HG02840 (cell line): ENCODE measurements around the gene VPS41.
"Not testable (repeated sequence)": the region's sequence is repeated elsewhere in the genome, so short reads cannot be mapped to it uniquely, and the experiment has no call there.

ENCODE experiments used
- ATAC-seq: cut with Tn5 transposase; IDR thresholded peaks from one replicate; pipeline ENCODE4 v1.9.1; 2021; ENCODE audit warnings: mild to moderate bottlenecking, moderate library complexity, moderate number of reproducible peaks; ENCODE audit not compliant: unreplicated experiment, low FRiP score

VPS41 gene

DNA sequence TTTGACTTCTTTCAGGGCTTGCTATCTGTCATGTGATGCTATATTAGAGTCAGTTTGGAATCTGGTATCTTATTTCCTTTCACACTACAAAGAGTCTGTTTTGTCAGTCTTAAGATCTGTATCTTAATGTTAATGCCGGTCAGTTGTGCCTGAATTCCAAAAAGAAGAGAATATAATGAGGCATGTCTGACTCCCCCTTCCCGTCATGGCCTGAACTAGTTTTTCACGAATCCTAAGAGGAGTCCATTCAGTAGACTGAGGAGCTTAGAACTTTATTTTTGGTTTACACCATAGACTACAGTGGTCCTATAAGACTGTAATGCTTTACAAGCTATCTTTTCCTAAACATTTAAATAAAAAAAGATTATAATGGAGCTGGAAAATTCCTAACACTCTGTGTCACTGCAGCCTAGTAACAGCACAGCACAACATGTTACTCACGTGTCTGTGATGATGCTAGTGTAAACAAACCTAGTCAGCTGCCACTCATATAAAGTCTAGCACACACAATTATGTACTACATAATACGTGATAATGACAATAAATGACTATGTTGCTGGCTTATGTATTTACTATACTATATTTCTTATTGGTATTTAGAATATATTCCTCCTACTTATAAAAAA is 50.6 kb downstream of the VPS41 start:
- no peak for ATAC-seq

DNA sequence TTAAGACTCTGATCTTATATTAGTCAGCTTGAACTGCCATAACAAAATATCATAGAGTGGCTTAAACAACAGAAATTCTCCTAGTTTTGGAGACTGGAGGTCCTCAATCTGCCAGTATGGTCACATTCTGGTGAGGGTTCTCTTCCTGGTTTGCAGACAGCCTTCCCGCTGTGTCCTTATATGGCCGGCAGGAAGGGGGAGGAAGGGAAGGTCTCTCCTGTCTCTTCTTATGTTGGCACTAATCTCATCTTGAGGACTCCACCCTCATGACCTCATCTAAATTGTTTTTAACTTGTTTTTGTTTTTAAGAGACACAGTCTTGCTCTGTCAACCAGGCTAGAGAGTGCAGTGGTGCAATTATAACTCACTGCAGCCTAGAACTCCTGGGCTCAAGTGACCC is 53.1 kb downstream of the VPS41 start:
- ATAC-seq: no peak

DNA sequence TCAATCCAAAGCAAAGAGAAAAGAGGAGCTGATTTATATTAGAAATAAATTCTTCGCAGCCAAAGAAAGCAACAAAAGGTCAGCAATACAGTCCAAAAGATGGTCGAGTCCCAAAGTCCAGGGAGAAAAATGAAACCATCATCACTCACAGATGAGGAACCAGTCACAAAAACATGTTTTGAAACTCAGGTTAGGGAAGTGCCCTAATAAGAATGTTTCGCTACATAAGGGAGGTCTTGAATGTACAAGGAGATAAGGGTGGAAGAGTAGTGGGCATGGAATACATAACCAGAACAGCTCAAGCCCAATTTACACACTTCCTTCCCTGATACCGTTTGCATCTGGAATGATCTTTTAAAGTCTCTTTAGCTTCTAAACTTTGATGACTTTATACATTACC is 53.6 kb downstream of the VPS41 start:
- ATAC-seq: no peak

DNA sequence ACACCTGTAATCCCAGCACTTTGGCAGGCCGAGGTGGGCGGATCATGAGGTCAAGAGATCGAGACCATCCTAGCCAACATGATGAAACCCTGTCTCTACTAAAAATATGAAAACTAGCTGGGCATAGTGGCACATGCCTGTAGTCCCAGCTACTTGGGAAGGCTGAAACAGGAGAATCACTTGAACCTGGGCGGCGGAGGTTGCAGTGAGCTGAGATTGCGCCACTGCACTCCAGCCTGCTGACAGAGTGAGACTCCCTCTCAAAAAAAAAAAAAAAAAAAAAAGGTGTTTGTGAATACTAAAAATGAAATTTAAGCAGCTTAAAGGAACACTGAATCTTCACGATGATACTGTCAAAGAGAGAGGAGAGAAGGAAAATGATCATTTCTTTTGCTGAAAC is 54.0 kb downstream of the VPS41 start:
- not testable (repeated sequence) for ATAC-seq

DNA sequence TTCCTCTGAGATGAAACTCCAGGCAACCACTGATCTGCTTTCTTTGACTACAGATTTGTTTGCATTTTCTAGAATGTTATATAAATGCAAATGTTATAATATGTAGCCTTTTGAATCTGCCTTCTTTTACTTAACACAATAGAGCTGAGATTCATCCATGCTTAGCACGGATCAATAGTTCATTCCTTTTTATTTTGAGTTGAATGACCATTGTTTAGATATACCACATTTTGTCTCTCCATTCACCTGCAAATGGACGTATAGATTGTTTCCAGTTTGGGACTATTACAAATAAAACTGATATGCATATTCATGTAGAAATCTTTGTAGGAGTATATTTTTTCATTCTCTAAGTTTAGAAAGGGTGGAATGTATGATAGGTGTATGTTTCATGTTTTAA is 57.7 kb downstream of the VPS41 start:
- ATAC-seq: no peak

DNA sequence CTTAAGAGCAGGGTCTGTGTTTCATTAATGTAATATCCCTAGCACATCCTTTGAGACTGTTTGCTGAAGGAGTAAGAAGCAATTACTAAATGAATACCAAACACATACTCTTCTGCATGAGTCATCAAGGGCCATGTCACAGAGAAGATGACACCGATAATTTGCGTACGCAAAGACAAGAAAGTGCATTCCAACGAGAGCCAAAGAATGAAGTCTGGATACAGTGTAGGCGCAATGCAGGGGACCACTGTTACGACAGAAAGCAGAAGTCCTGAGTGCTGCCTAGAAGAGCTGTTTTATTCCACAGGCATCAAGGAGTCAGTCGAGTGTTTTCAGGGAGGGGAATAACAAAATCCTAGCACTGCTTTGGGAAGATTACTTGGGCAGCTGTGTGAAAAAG is 62.7 kb downstream of the VPS41 start:
- ATAC-seq: no peak

DNA sequence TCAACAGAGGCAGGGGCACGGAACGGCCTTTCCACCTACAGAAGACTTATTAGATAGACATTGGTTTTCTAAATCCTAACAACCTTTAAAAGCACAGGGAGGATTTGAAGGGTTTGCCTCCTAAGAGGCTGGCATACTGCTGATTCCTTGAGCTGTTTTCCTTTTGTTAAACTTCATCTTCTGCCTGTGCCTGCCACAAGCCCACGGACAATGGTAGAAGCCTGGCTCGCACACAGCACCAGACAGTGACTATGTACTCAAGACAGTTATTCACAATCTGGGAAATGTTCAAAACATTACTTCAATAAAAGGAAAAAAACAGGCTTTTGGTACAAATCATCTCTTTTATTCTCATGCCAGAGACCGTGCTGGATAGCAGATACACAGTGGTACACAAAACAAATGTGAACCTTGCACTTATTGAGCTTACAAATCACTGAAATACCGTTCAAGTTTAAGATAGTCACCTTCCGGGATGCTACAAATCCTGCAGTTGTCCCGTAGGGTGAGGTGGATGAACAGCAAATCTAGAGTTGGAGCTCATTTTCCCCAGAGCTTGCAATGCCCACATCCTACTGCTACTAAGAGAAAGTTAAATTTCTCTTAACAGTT is 63.9 kb downstream of the VPS41 start:
- no peak for ATAC-seq

DNA sequence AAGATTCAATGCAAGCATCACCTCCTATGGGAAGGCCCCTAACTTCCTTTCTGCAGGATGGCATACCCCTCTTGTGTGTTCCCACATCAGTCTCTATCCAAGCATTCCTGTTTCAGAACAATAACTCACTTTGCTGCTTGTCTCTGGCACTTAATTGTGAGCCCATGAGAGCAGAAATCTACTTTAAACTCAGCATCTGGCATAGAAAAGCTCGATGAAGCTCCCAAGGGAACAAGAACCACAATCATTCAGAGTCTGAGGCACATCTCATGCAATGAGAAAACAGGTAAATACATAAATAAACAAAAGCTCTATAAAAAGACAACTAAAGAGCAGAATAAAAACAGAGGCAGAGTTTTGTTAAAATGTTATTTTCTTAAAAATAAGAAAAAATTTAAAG is 66.2 kb downstream of the VPS41 start:
- ATAC-seq: no peak

DNA sequence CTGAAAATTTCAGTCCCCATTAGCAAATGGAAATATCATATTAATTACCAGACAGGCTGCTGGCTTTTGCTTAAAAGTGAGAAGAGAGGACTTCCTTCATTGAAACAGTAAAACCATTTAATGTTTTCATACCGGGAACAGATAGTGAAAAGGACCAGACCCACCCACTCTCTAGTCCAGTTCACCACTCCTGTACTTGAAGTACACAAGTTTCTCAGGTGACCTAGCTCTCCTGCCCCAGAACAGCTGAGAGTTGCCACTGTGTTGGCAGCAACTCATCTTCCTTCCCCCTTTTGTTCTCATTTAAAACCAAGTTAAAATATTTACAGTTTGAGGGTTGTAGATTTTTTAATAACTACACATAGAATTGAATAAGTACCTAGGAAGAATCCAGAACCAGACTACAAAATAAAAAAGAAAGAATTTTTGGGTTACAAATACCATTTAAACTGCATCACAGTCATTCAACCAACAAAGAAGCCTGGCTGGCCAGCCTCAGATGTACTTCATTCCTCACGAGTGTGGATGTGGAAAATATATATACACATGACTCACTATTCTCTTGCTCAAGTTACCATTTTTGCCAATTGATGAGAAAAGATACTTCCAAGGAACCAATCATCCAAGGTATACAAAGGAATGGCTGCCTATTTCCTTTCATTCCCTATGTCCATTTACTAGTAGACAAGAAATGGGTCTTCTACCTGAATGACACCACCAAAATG is 68.1 kb downstream of the VPS41 start:
- ATAC-seq: no peak

DNA sequence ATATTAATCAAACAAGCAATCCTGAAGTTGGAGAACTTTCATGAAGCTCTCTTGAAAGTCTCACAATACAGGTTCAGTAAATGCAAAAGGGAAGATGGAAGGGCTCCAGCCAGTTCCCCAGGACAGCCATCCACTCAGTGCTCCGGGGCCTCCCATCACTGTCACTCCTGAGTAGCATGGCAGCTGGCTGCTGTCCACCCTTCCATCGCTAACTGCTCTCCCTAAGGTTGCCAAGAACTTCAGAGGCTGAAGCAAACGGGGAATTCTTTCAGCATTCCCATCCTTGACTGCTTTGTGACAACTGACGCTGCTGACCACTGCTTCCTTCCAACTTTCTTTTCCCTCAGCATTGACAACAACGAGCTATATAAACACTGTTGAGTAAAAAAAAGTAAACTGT is 69.1 kb downstream of the VPS41 start:
- ATAC-seq: no peak

DNA sequence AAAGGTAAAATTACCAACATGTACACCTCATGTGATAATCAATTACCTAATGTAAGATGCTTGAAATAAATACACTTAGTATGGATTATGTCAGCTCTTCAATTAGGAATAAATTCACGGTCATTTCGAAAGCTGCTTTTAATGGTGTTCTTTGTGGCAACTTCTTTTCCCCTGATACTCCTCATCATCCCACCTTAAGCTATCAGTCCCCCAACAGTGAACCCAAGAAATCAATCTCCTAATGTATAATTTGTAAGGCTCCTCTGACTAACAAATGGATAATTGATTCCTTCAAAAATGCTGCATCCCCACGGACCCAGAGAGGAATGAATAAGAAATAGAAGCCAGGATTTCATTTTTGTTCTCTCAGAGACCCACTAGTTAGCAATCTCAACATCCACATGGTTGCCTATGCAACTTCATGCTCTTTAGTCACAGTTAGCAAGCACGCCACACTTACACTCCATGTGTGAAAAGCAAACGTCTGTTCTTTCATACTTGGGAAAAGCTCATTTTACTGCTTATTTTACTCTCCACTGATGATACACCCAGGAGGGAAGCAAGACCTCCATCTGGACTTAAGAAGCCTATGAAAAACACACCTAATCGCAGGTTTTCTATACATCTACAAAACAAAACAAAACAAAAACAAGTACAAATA is 70.1 kb downstream of the VPS41 start:
- ATAC-seq: no peak

DNA sequence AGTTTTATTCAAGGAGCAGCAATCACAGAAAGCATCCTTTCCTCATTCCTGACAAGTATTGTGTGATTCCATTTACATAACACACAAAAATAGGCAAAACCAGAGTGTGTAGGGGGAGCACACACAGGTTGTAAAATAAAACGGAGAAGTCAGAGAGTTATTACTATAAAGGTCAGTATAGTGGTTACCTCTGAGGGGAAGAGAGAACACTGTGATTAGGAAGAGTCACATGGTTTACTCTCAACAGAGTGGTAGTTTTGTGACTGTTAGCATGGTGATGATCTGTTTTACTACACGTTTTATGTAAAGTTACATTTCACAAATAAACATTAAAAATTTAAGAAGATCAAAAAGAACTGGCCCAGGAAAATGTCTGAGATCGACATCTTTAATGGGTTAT is 74.6 kb downstream of the VPS41 start:
- no peak for ATAC-seq

DNA sequence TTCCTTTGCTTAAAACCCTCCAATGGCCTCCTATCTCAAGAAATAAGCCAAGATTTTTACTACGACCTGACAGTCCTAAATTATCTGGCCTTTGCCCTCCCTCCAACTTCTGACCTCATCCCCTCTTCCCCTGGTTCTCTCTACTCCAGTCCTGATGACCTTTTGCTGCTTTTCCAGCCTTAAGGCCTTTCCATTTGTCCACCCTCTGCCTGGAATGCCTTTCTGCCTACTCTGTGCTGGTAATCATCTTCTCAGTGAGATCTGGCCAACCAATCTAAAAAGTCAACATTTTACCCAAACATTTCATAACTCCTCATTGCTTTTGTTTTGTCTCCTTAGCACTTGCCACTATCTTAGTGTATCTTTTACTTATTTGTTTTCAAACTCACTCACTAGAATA is 75.7 kb downstream of the VPS41 start:
- ATAC-seq: no peak

DNA sequence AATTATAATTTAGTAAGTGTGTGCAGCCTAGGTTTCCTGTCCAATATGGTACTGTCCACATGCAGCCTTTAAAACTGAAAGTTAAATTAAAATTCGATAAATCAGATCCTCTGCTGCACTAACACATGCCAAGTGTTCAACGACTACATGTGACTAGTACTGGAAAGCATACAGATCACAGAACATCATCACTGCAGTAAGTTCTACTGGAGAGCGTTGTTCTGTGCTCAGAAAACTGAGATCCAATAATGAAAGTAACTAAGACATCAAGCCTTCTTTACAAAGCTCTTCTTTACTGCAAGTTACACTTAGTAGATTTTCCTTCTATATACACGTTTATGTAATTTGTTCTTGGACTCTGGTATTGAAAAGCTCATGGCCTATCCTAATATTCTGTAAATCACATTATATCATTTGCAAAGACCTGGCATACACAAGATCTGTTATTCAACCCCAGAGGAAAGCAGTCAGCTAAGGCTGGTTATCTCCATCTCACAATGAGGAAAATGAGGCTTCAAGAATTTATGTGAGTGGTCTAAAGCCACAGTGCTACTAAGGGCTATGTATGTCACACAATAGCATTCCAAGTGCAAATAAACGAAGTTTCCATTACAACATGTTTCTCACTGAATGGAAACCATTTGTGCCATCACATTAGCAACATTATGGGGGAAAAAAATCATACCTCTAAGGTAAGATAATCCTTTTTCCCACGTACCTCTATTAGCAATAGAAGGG is 77.6 kb downstream of the VPS41 start:
- no peak for ATAC-seq

DNA sequence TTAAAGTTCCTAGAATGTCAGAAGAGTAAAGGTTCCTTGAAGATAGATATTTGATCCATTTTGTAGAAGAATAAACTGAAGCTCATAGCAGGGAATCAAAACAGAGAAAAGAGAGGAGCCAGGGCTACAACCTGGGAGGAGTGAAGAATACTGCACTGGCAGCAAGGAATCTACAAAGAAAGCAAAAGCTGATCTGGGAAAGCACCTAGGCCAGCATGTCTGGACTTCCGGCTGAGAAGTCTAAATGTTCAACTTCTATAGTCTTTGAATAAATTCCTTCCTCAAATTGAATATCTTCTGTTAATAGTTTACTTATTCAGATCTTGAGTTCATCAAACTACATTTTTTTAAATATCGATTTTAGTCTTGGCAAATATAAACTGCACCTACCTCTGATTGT is 78.2 kb downstream of the VPS41 start:
- no peak for ATAC-seq

DNA sequence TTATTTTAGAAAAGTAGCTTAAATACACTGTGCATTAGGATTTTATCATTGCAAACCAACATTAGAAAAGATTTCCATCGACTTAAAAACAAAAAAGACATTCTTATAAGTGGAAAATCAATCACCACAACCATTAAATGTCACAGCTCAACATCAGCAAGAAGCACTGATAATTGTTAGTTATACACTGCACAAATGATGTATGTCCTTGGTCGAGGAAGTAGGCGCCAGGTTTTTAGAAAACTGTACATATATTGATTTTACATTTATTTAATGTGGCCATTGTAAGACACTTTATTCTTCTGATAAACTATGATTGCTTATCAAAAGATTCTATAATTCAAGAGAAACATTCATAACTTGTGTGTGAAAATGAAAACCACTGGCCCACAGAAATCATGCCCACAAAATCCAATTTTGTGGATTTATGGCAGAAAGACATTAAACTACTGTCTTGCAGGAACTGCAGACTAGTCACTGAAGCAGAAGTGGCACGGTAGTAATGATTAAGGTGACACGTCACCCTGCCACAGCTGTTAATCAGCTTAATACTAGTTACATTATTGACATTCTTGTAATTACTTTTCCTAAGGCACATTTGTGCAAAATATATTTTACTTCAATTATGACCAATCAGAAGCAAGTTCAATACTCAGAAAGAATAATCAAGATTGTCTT is 79.4 kb downstream of the VPS41 start:
- no peak for ATAC-seq

DNA sequence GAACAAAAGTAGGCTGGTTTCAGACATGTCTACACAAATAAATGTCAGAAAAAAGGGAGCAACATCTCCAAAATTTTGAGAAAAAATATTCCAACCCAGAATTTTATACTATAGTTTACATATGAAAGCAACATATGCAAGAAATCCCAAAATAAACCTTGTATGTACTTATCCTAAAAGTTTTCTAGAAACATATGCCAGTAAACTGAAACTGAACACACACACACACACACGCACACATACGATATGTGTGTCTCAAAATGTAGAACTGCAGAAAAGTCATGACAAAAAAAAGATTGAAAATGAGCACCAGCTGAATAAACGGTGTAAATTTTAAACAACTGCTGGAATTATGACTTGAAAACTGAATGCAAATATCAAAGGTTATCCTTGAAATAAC is 81.0 kb downstream of the VPS41 start:
- ATAC-seq: no peak

DNA sequence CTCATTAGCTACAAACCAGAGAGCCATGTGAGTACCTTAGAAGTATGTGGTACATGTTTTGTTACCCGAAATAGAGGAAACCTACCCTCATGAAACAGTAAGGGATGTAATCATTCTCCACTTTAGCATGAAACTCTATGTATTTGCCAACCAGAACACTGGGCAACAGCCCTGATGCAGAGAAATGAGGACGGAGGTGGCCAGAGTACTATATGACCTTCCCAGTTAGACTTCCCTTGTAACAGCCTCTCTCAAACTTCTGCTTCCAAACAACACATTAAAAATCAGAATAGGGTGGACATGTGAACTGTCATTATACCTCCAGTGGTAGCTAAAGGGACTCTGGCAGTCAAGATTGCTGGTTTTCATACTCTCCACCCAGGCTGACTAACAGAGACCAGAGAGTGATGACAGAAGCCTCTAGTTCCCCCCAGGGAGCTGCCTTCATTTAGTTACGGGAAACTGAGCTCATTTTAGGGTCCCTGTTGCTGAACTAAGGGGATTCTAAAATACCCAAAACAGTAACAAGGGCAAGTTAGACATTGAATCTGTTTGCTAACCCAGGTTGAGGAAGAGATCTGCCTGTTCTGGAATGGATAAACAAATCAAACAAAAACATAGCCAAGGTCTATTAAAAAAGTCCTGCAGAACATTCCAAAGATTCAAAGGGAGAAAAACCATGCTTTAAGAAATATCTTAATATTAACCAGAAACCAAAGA is 83.1 kb downstream of the VPS41 start:
- ATAC-seq: peak; percentile 50

DNA sequence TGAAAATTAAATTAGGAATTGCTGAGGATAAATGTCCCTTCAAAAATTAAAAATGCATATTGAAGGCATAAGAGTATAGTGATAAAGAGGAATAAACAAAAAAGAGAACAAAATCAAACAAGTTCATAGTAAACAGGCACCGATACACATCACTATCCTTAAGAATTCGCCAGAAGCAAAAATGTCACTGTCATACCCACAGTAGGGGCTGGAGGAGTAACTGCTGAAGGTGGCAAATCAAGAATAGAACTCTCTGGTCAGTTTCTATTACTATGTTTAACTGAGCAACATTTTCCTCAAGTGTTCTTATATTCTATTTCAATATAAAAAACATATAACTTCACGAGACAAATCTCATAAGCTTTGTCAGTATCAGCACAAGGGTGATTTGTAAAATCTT is 84.0 kb downstream of the VPS41 start:
- ATAC-seq: no peak

DNA sequence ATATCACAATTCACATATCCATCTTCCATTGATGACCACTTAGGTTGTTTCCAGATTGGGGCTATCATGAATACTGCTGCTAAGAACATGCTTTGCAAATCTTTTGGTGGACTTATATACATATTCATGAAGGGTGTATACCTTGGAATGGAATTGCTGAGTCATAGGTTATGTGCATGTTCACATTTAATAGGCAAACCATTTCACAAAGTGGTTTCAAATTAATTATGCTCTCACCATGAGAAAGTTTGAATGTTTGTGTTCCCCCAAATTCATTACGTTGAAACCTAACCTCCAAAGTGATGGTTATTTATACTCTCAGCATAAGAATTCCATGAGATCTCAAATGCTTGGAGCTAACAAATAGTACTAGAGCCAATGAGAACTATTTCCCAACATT is 86.4 kb downstream of the VPS41 start:
- no peak for ATAC-seq
